GM19023 (cell line): Measurements from ENCODE around the gene STRN4.
"Not testable (repeated sequence)": the region's sequence is repeated elsewhere in the genome, so short reads cannot be mapped to it uniquely, and the experiment has no call there.

Experiments
- ATAC-seq: cut with Tn5 transposase; IDR thresholded peaks from one replicate; pipeline ENCODE4 v1.9.1; 2021; ENCODE audit warnings: mild to moderate bottlenecking, moderate library complexity; ENCODE audit not compliant: unreplicated experiment

STRN4 gene

GRCh38 chr19:46773018-46773399 lies 26.8 kb upstream of the STRN4 start:
- ATAC-seq, result no peak

- ATAC-seq, result no peak
Observed at GRCh38 chr19:46772170-46773017, 26.1 kb upstream of the STRN4 start.

GRCh38 chr19:46768746-46769145 lies 22.5 kb upstream of the STRN4 start:
- ATAC-seq, result not testable (repeated sequence)

GRCh38 chr19:46766569-46767317 lies 20.5 kb upstream of the STRN4 start:
- no peak for ATAC-seq

- no peak for ATAC-seq
Observed at GRCh38 chr19:46764817-46765291, 18.6 kb upstream of the STRN4 start.

- no peak for ATAC-seq
Observed at GRCh38 chr19:46762245-46762890, 16.1 kb upstream of the STRN4 start.

- ATAC-seq, result no peak
Observed at GRCh38 chr19:46761418-46761831, 15.2 kb upstream of the STRN4 start.

- ATAC-seq, result not testable (repeated sequence)
Observed at GRCh38 chr19:46760897-46761296, 14.6 kb upstream of the STRN4 start.

- no peak for ATAC-seq
Observed at GRCh38 chr19:46760363-46760762, 14.1 kb upstream of the STRN4 start.

GRCh38 chr19:46759817-46760333 lies 13.6 kb upstream of the STRN4 start:
- no peak for ATAC-seq

- no peak for ATAC-seq
Observed at GRCh38 chr19:46759206-46759605, 13.0 kb upstream of the STRN4 start.

GRCh38 chr19:46756544-46756888 lies 10.3 kb upstream of the STRN4 start:
- ATAC-seq, result no peak

GRCh38 chr19:46755853-46756543 lies 9.7 kb upstream of the STRN4 start:
- ATAC-seq, result no peak

GRCh38 chr19:46755077-46755852 lies 9.0 kb upstream of the STRN4 start:
- ATAC-seq, result no peak

- no peak for ATAC-seq
Observed at GRCh38 chr19:46753420-46754155, 7.3 kb upstream of the STRN4 start.

GRCh38 chr19:46748325-46749109 lies 2.3 kb upstream of the STRN4 start:
- ATAC-seq, result no peak

- ATAC-seq, result no peak
Observed at GRCh38 chr19:46745521-46746280, 549 bp downstream of the STRN4 start, which contains the start of gene FKRP. Gene FKRP, plus strand, starts transcription at chr19:46746057. Its CDS starts 9,394 bp downstream, at chr19:46755451.

- ATAC-seq, result no peak
Observed at GRCh38 chr19:46745030-46745429, 1.2 kb downstream of the STRN4 start.
